ENCODE data around the gene GBGT1.
A peak's percentile ranks its signal among the peaks of the same experiment; 100 is the strongest.
"Not testable (repeated sequence)": the region's sequence is repeated elsewhere in the genome, so short reads cannot be mapped to it uniquely, and the experiment has no call there.

Gene GBGT1

DNA sequence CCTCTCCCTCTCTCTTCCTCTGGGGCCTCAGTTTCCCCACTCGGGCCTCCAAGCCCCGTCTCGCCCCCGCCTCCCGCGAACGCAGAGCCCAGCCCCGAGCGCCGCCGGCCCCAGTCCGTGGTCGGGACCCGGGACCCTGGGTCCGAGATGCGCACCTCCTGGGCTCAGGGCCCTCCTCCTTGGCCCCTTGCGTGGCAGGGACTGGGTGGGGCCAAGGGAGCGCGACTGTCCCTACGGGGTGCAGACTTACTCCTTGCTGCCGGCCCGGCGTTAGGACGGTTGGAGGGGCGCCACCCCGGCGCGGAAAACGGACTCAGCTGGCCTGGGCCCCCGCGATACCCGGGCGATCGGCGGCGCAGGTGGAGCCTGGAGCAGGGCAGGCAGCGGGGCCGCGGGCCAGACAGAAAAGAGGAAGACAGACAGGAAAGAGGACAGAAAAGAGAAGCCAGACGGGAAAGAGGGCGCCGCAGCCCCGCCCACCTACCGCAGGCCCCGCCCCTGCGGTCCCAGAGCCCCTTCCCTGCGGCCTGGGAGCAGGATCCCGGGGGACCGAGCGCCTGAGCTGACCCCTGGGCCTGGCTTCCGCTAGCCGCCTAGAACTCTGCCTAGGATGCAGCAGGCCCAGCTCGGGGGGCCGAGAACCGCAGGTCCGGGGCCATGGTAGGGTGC, at the start of gene GBGT1:
Gene GBGT1, minus strand, starts transcription at position 411 of the 669 bp plus-strand sequence. CDS start 1,502 bp downstream, outside the sequence.
- peak; percentile 72 for DNase-seq (ENCODE audit: low spot score)

DNA sequence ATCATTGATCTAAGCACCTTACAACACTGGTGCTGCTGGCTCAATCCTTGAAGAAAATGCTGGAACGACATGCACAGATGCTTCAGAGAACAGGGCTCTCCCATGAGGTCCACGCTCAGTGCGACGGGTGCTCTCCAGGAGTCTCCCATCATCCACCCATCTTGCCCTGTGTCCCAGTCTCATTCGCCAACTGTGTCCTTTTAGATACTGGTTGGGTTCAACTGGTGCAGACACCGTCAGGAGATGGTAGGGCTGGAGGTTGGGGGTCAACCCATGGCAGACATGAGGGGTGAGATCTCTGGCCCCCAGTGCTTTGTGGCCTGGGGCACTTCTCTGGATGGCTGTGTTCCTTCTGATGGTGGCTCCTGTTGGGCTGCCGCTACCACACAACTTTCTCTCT, 46.9 kb upstream of the GBGT1 start:
- DNase-seq (ENCODE audit: low spot score) = peak; percentile 3

DNA sequence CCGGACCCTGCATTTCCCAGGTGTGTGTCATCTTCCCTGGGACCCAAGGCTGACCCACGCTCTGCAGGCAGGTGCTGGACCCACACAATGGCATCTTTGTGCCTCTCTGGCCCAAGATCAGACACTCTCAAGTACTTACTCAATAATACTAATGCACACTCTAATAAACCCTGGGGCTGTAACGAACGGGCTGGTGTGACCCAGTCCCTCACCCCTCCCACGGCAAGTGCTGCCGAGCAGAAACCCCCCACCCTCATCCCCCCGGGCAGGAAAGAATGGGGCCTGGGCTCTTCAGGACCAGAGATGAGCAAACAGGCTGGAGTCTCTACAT, 46.5 kb upstream of the GBGT1 start:
- no peak for DNase-seq (ENCODE audit: low spot score)

DNA sequence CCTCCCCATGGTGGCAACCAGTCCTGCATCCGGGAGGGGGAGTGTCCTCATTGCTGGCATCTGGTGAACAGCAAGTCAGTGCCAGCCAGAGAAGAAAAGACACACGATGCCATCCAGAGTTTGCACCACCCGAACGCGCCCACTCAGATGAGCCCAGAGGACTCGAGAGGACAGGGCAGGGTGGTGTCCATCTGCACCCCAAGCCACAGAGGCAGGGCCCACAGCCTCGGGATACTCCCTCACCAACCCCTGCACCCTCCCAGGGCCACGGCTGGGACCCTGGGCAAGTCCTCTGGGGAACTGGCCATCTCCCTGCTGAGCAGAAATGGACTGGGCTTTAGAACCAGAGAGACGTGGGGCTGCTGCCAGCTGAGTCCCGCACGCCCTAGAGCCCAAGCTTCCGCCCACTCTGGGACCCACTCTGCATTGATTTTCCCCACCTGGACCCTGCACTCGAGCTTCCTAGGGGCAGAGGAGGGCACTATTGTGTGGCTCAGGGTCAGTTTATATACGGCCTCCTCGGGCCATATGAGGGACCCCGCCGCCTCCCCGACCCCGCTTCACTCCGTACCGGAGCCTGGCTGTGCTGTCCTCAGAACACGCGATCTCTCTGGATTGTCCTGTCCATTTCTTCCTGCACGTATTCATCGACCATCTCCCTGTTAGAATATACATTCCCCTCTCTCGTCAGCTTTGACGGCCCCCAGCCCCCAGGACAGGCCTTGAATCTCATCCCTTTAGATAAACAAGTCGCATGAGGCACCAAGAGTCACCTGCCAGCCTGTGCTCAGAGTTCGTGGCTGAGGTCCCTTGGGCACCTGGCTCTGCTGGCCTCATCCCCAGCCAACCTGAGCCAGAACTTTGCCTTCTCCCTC, 45.9 kb upstream of the GBGT1 start:
- DNase-seq (ENCODE audit: low spot score) = peak; percentile 3

DNA sequence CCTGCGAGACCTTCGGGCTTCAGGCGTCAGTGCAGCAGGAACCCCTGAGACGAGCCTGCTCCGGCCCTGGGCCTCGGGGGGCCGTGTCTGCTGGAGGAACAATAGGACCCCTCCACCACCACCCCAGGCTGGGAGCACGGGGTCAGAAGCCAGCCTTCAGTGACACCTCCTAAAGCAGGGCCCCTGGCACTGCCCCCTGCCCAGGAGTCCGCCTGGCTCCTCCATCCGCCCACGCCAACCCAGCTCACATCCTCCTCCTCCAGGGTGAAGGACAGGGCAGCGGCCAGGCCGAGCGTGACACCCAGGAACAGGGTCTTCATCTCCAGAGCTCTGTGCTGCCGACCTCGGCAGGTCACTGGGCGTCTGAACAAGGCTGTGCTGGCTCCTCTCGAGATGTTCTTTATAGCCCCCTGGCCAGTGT, 45.2 kb upstream of the GBGT1 start, which contains the start of gene OBP2B:
Gene OBP2B, minus strand, starts transcription at position 371 of the 421 bp plus-strand sequence. Its CDS starts 51 bp downstream, at position 320.
- DNase-seq (ENCODE audit: low spot score) = not testable (repeated sequence)

DNA sequence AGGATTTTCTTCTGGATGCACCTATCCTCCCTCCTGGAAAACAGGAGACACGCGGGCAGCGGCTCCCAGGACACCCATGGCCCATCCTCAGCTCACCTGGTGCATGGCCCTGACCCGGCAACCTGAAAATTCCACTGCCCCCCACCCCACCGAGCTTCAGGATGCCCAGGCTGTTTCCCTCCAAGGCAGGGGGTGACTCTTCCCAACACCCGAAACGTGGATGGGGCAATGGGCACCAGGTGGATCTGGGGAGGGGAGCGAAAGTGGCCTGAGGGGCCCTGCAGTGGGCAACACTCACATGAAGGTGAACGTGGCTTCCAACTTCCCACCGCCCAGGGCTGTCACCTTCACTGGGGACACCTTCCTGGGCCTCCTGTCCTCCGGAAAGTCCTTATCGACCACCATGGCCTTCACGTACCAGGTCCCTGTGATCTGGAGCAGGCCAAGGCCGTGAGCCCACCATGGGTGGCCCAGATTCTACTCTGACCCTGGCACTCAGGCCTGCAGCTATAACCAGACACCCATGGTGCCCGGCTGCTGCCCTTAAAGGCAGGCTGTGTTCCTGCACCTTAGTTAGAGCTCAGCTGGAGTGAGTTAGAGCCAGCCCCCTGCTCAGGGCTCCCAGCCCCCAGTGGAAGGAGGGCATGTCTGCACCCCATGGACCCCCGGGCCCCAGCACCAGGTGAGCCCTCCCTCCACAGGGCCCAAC, 44.6 kb upstream of the GBGT1 start:
- not testable (repeated sequence) for DNase-seq (ENCODE audit: low spot score)

DNA sequence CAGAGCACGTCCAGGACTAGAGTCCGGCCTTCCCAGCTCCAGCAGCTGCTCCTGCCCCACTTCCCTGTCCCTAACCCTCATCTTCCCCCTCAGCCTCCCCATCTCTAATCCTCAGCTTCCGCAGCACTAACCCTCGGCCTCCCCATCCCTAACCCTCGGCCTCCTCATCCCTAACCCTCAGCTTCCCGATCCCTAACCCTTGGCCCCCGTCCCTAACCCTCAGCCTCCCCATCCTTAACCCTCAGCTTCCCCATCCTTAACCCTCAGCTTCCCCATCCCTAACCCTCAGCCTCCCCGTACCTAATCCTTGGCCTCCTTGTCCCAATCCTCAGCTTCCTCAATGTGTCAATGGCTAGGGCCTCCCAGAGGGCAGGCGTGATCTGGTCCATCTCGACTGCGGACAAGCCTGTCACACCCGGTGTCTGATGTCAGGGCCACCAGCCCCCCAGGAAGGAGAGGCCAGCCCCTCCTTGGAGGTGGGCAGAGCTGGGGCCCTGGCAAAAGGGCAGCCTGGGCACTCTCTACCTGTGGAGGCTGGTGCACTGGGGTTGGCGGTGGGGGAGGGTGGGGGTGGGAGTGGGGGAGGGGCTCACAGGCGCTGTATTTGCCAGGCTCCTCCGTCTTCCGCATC, 43.9 kb upstream of the GBGT1 start:
- no peak for DNase-seq (ENCODE audit: low spot score)

DNA sequence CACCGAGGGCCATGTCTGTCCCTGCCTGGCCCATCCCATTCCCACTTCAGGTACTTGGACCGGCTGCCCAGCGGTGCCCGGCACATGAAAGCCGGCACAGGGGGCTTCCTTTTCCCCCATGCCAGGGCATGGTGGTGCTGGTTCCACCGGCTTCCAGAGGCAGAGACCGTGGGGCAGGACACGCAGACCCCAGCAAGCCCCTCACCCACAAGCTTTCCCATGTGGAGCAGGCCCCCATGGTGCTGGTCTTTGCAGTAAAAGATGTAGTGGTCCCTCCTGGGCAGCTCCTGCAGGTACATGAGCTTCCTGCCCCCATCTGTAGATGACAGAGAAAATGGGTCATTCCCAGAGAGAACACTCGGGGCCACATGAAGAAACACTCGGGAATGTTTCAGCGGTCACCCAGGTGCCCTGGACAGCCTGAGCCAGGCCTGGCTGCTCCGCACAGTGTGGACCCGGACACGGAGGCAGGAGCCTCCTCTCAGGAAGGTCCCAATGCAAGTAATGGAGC, 43.4 kb upstream of the GBGT1 start:
- peak; percentile 7 for DNase-seq (ENCODE audit: low spot score)

DNA sequence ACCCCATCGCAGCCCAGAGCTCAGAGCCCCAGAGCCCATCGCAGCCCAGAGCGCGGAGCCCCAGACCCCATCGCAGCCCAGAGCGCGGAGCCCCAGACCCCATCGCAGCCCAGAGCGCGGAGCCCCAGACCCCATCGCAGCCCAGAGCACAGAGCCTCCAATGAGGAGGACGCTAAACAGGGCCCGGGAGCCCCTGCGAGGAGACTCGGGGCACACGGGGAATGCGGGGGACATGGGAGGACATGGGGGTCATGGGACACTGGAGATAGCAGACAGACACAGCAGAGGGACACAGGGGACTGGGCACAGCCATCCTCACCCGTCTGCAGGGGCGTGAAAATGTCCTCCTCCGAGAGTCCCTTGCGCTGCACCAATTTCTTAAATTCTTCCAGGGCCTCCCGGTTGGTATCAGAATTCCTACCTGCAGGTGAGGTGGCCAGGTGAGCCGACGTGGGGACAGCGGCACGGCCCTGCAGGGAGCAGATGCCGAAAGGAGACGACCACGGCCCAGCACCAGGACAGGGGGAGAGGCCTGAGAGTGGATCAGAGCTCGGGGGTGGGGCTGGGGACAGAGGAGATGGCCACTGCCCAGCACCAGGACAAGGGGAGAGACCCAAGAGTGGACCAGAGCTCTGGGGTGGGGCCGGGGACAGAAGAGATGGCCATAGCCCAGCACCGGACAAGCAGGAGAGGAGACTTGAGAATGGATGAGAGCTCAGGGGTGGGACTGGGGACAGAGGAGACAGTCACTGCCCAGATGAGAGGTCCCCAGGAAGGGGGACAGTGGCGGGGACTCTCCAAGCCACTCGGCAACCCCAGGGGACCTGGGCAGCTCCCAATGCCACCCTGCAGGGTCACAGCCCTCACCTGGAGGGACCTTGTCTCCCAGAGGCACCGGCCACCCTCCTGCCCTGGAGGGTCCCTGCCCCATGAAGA, 42.5 kb upstream of the GBGT1 start:
- DNase-seq (ENCODE audit: low spot score) = peak; percentile 9

DNA sequence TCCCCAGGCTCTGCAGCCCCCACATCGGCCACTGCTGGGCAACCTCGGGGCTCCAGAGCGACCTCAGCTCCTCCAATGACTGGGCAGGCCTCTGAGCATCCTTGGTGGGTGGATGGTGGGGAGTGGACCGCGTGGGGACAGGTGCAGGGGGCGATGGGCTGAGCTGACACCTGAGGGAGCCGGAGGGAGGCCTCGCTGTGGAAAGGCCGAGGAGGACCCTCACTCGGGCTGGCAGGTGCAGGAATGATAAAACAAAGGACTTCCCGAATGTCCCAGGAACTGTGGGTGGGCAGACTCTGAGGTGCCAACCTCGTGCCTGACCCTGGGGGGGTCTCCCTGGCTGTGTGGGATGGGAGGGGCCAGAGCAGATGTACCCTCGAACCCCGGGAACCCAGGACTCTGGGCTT, 41.8 kb upstream of the GBGT1 start:
- DNase-seq (ENCODE audit: low spot score) = not testable (repeated sequence)

DNA sequence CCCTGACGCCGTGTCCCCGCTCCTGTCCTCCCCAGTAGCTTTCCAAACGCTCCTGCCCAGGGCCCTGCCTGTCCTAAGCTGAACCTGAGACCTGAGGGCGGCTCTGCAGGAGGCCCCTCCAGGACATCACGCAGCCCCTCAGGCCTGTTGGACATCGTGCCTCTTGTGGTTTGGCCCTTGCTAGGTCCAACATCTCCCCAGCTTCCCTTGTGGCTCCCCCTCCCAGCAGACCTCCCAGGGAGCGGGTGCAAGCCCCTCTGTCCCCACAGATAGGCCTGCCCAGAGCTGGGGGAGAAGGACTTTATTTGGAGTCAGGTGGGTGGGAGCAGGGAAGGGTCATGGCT, 41.3 kb upstream of the GBGT1 start:
- no peak for DNase-seq (ENCODE audit: low spot score)

DNA sequence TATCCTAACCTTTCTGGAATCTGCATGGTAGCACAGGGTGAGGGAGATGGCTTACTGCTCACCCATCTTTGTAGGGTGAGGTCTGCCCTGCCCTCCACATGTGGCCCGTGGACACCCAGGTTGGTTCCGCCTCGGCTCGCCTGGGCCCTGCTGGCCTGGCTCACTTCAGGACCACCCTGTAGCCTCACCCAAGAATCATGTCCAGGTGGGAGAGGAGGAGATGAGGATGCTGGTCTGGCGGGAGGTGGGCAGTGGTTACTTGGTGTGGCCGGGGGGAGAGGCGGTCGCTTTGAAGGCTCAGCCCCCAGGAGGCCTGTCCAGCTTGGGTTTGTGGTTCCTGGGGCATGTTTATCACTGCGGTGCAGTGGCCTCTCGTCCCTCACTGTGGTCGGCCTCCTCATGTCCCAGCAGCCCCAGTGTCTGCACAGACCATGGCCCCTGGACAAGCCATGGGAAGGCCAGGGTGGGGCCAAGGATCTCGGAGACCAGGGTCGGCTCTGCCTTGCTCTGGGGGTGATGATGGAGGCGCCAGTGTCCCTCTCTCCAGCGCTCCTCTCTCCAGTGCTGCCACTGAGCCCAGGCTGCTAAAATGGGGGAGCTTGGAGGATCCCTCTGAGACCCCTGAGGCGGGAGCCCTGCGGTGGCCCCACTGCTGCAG, 40.8 kb upstream of the GBGT1 start:
- DNase-seq (ENCODE audit: low spot score) = no peak

DNA sequence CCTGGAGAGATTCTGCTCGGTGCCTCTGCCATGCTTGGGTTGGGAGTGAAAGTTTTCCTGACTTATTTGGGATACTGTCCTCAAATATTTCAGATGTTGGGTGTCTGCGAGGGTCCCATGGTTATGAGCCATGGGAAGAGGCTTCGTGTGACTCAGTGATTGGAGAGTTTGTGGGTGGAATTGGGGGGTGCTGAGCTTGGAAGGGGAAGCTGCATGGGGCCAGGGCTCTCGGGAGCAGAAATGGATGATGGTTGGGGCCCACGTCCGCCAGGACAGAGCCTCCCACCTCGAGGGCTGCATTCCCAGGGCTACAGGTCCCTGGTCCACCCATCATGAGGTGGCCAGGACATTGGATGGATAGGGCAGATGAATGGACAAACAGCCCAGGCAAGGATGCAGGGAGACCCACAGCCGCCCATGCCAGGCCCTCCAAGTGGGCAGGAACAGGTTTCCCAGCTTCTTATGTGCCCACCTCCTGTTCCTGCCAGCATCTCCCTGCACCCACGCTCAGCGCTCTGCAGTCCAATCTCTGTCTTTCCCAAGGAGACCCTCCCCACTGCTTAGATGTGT, 39.9 kb upstream of the GBGT1 start:
- no peak for DNase-seq (ENCODE audit: low spot score)

DNA sequence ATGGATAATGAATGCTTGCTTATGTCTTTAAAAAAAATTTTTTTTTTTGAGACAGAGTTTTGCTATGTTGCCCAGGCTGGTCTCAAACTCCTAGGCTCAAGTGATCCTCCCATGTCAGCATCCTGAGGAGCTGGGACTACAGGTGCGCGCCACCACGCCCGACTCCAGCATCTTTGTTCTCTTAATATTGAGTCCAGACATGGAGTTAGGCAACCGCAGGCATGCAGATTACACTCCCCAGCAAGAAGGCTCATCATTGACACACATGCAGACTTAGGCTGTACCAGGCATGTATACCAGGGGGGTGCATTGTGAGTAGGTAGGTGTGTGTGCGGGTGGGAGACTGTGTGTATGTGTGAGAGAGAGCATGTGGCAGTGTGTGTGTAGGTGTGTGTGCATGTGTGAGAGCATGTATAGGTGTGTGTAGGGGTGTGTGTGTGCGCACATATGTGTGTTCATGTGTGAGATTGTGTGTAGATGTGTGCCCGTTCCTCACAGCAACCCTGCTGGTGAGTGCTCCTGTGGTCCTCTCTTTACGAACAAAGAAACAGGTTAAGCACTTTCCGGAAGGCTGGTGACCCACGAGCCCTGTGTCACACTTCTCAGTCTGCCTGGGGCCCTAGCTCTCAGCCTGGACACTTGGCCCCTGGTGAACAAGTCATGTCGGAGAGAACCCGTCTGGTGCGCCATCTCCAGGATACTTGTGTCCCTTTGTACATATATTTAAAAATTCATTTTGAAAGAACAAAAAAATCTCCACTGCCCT, 39.2 kb upstream of the GBGT1 start:
- no peak for DNase-seq (ENCODE audit: low spot score)

DNA sequence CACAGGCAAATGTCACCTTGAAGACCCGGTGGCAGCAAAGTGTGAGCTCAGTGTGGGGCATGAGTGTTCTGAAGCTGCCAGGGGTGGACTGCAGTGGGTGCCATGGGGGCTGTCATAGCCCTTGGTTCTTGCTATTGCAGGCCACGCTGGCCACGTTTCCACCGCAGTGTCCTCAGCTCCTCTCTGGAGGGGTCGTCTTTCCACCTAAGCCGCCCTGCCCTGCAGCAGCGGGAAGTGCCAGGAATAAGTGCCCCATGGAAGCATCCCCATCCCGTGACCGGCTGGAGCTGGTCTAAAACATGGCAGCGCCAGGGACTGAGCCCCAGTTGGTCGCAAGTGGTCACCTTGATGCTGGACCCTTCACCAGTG, 38.4 kb upstream of the GBGT1 start:
- no peak for DNase-seq (ENCODE audit: low spot score)

DNA sequence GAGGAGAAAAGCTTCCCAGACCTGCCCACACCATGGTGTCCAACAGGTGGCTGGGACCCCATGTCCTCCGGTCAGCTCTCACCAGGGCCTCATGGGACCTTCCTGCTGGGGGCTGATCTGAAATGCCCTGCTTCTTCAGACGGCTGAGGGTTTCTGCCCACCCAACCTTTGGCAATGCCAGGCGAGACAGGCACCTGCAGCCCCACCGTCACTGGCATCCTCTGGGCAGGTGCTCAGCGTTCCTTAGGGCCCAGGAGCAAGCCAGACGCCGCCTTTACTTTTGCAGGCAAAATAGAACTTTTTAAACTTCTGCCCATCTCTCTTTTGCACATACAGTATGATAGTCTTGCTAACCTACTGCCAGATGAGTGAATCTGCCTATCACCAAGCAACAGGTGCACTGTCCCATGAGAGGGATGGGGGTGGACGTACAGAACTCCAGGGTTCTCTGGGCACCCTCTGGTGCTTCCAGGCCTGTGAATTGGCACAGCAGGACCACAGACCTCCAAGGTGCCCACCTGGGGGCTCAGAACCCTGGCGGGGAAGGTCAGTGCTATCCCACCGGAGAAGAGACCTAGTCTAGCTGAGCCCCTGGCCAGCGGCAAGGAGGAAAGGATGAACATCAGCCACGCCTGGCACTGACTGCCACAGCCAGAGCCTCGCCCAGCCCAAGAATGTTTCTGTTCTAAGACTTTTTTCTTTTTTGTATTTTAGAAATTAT, 37.9 kb upstream of the GBGT1 start:
- DNase-seq (ENCODE audit: low spot score) = no peak

DNA sequence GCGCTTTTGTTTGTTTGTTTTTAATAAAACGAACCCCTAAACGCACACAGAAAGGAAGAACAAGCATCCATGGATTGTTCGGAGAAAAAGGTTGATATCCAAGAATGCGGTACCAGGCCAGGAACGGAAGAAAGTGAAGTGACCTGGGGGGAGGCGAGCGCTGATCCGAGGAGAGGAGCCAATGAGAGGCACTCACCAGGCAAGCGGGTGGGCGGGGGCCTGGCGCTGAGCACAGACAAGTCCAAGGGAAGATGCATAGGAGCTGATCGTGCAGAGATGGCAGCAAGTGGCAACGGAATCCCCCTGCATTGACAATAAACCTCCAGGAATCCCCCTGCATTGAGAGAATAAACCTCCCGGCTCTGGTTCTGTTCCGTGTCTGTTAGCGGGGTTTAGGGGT, 36.9 kb upstream of the GBGT1 start:
- no peak for DNase-seq (ENCODE audit: low spot score)

DNA sequence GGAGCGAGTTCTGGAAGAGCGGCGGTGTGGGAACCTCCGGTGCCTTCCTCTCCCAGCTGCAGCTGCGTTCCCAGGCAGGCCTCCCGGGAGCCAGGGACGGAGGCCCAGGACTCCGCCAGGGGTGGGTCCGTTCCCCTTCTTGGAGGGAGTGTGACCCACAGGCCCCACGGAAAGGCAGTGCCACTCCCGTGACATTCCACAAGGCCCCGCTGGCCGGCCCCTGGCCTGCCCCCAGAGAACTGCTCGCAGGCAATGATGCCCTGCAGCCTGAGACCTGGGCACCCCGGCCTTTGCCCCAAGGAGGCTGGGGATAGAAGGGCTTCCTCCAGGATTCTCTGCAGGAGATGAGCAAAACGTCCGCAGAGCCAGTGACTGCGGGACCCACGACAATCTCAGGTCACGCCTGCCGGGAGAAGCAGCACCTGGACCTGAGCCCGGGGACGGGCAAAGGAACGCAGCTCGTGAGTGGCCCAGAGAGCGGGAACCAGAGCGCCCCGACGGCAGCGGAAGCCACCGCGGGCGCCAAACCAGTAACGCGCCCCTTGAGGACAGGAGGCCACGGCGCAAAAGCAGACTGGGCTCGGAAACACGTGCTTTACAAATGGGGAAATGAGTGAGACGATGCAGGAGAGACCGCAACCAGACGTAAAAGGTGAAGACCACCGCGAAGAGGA, 36.1 kb upstream of the GBGT1 start:
- DNase-seq (ENCODE audit: low spot score) = peak; percentile 72
